LNCaP clone FGC (cell line): ENCODE results near the gene TFF1.

Experiments used
- DNase-seq: peaks from one replicate; pipeline ENCODE4 v3.0.0-alpha.2; 2011; ENCODE audit warnings: low read depth
- H3K4me3 ChIP-seq: 2 replicates; pipeline ENCODE4 v1.5.1; 2011; ENCODE audit warnings: mild to moderate bottlenecking, low read depth, low read length, control low read depth
- CTCF ChIP-seq: IDR thresholded peaks from 2 replicates; pipeline ENCODE4 v1.5.1; 2012; ENCODE audit warnings: mild to moderate bottlenecking; ENCODE audit not compliant: control insufficient read depth, insufficient read depth; ENCODE audit errors: extremely low read depth

TFF1 gene

GRCh38 chr21:42332557-42333317, 33.6 kb downstream of the TFF1 start:
- DNase-seq = no peak
- H3K4me3 ChIP-seq = no peak overlapping the region
- no peak for TF ChIP-seq CTCF

- DNase-seq = no peak
- no peak overlapping the region for H3K4me3 ChIP-seq
- TF ChIP-seq CTCF = no peak
Observed at GRCh38 chr21:42331660-42332059, 34.7 kb downstream of the TFF1 start.

GRCh38 chr21:42330380-42331371, 35.7 kb downstream of the TFF1 start:
- peak; percentile 34 for DNase-seq
- H3K4me3 ChIP-seq = no peak overlapping the region
- no peak for TF ChIP-seq CTCF

GRCh38 chr21:42324896-42325295, 41.4 kb downstream of the TFF1 start:
- no peak for DNase-seq
- no peak overlapping the region for H3K4me3 ChIP-seq
- no peak for TF ChIP-seq CTCF

GRCh38 chr21:42321845-42322244, 44.5 kb downstream of the TFF1 start:
- no peak overlapping the region for H3K4me3 ChIP-seq
- TF ChIP-seq CTCF = no peak
- DNase-seq = no peak

- no peak for TF ChIP-seq CTCF
- no peak overlapping the region for H3K4me3 ChIP-seq
- no peak for DNase-seq
Observed at GRCh38 chr21:42321231-42321630, 45.1 kb downstream of the TFF1 start.
